Progenitor cell of endocrine pancreas (in vitro differentiated cells): ENCODE data around the gene F5. TPM values are rescaled to one million over a fixed set of nuclear protein-coding genes. Genes with fewer than 3 reads are reported as not detected.

Source experiments
- DNase-seq: peaks from one replicate; pipeline ENCODE4 v3.0.0; 2021; ENCODE audit warnings: low spot score; ENCODE audit not compliant: unreplicated experiment
- H3K27ac Mint-ChIP-seq: 2 replicates; pipeline ENCODE4 v1.8.0; 2021; ENCODE audit warnings: mild to moderate bottlenecking, moderate library complexity, mixed read lengths
- H3K27me3 Mint-ChIP-seq: 2 replicates; pipeline ENCODE4 v1.8.0; 2021; ENCODE audit warnings: mixed read lengths
- H3K36me3 Mint-ChIP-seq: 2 replicates; pipeline ENCODE4 v1.8.0; 2022; ENCODE audit warnings: mixed read lengths; ENCODE audit not compliant: insufficient read depth
- H3K4me1 Mint-ChIP-seq: 2 replicates; pipeline ENCODE4 v1.8.0; 2021; ENCODE audit warnings: low read depth, mixed read lengths
- H3K4me3 Mint-ChIP-seq: 2 replicates; pipeline ENCODE4 v1.8.0; 2021; ENCODE audit warnings: low read depth, mild to moderate bottlenecking, moderate library complexity, mixed read lengths
- H3K9me3 Mint-ChIP-seq: 2 replicates; pipeline ENCODE4 v1.8.0; 2021; ENCODE audit warnings: low read depth, mixed read lengths
- total RNA-seq: library from RNA; stranded (reverse); gene quantifications from 2 replicates; pipeline ENCODE4 v1.2.1, GENCODE V29; 2021
- TF ChIP-seq, protein P1 (sequence below): fragments of 200-600 bp; sonication (generic); IDR thresholded peaks from one replicate; pipeline ENCODE4 v1.5.0; 2021; ENCODE audit warnings: antibody characterized with exemption, mild to moderate bottlenecking; ENCODE audit not compliant: unreplicated experiment

F5 gene
- total RNA-seq, 1 donor from 2014 or later = 2.9 TPM

DNA sequence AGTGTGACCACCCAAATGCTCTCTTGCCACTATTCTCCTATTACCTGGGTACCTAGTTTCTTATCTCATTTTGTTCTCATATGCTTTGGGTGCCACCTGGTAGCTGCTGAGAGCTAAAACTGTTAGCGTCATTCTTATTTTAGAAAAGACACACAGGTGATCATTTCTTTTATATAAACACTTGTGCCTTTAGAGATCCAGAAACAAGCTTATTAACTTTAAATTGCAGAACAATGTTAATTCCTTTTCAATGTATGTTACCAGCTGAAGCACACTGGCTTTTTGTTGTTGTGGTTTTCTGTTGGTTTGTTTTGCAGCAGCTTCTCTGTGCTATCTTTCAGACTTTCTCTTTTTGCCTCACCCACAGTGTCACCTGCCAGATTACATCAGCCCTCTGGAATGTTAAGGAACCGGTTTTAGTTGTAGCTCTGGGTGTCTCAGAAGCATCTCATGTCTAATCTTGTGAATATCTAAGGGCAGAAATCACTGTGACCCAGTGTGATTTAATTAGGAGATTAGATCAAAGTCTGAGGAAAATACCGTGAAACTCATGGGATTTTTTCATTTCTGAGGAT, 57.1 kb downstream of the F5 start:
- H3K4me1 Mint-ChIP-seq = peaks cover 38% of the 10 kb centered on the region
- peak overlapping the region; percentile 97 for H3K27ac Mint-ChIP-seq
- H3K36me3 Mint-ChIP-seq = no peaks in the 10 kb centered on the region
- peak; percentile 25 for DNase-seq
- no peaks in the 10 kb centered on the region for H3K27me3 Mint-ChIP-seq
- H3K9me3 Mint-ChIP-seq = peaks cover 6% of the 10 kb centered on the region
- H3K4me3 Mint-ChIP-seq = peak overlapping the region; percentile 6
- TF ChIP-seq, protein P1, sequence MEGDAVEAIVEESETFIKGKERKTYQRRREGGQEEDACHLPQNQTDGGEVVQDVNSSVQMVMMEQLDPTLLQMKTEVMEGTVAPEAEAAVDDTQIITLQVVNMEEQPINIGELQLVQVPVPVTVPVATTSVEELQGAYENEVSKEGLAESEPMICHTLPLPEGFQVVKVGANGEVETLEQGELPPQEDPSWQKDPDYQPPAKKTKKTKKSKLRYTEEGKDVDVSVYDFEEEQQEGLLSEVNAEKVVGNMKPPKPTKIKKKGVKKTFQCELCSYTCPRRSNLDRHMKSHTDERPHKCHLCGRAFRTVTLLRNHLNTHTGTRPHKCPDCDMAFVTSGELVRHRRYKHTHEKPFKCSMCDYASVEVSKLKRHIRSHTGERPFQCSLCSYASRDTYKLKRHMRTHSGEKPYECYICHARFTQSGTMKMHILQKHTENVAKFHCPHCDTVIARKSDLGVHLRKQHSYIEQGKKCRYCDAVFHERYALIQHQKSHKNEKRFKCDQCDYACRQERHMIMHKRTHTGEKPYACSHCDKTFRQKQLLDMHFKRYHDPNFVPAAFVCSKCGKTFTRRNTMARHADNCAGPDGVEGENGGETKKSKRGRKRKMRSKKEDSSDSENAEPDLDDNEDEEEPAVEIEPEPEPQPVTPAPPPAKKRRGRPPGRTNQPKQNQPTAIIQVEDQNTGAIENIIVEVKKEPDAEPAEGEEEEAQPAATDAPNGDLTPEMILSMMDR = no peak

DNA sequence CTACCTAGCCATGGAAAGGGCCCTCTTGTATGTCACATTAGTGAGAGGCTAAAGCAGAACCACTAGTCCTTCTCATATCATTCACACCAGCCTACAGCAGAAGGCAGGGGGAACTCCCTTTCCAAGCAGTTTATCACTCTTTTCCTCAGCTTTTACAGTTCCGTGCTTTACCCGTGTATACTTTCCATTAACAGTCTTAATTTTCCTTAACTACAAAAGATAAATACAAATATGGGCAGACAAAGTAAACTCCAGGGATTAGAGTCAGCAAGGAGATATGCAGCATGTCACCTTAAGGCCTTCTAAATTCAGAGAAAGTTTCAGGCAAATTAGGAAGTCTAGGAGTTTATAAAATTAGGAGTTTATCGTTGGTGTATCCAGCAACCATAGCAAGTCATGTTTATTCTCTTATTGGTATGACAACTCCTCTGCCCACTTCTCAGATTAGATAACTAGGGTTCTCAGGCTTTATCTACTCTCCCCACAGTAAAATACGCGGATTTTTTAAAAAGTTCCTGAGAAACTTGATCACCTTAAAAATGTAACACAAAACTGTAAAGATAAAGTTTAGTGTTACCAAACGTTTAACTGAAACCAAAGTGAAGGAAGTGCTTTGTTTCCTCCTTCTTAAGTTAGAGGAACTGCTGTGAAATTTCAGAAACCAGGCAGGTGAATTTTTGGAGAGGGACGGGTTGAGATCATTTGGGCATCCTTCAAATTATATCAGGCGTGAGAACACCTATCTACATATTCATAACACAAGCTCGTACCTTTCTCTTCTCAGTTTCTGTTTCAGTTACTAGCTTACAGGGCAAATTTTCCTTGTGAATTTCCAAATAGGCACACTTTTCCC, 57.8 kb downstream of the F5 start:
- H3K4me1 Mint-ChIP-seq = peaks cover 38% of the 10 kb centered on the region
- DNase-seq = no peak
- H3K4me3 Mint-ChIP-seq = peak overlapping the region; percentile 6
- H3K27me3 Mint-ChIP-seq = no peaks in the 10 kb centered on the region
- no peaks in the 10 kb centered on the region for H3K36me3 Mint-ChIP-seq
- peak overlapping the region; percentile 97 for H3K27ac Mint-ChIP-seq
- H3K9me3 Mint-ChIP-seq = peaks cover 3% of the 10 kb centered on the region
- TF ChIP-seq, protein P1 = no peak

DNA sequence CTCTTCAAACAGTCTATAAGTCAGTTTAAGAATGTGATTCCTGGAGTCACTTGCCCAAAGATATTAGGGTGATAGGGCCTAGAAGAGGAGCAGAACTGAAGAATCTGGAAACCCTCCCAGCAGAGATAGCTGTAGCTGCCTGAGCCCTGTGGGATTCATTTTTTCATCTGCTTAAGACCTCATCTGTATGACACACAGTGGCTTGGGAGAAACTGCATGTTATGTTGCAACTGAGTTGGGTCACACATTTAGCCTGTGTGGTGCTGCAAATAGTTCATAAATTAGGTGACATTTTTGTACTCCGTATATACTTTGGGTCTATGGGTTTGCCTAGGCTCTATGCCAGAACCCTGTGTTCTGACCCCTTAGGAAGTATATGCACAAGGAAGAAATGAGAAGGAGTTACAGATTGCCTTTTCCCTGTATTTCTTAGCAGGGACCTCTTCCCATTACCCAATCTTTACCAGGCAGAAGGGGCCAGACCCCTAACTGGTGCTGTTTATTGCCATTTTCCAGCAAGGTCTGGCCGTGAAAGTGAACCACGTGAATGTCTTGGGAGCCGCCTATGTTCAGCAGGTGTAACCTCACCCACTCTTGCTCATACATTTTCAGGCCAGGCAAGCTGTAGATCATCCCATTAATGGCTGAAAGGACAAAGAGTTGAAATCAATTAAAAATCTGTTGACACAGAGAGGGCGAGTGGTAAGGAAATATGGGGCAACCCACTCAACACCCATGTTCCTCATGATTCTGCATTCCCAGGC, 58.6 kb downstream of the F5 start:
- Mint-ChIP-seq H3K4me1 (peaks cover 38% of the 10 kb centered on the region), H3K27ac (peak overlapping the region; percentile 97), H3K36me3 (no peaks in the 10 kb centered on the region), H3K27me3 (no peaks in the 10 kb centered on the region), H3K4me3 (no peak overlapping the region), H3K9me3 (no peaks in the 10 kb centered on the region)
- TF ChIP-seq, protein P1 = no peak
- no peak for DNase-seq

DNA sequence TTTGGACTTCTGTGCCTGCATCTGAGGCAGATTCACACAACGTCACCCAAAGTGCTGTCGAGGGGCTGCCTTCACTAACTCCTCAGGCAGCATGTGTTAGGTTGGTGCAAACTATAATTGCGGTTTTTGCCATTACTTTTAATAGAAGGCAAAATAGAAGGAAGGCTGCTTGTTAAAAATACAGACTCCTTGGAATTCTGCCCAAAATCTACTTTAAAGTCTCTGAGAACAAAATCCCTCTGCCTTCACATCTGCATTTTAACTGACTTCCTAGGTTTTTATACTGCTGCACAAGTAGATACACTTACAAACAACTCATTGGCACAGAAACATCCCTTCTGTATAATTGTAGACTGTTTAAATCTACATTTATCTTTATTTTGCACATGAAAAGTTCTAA, 59.3 kb downstream of the F5 start:
- Mint-ChIP-seq H3K4me3 (no peak overlapping the region), H3K9me3 (no peaks in the 10 kb centered on the region), H3K4me1 (peaks cover 38% of the 10 kb centered on the region), H3K27ac (peak overlapping the region; percentile 31), H3K36me3 (no peaks in the 10 kb centered on the region), H3K27me3 (no peaks in the 10 kb centered on the region)
- no peak for DNase-seq
- TF ChIP-seq, protein P1 = no peak

DNA sequence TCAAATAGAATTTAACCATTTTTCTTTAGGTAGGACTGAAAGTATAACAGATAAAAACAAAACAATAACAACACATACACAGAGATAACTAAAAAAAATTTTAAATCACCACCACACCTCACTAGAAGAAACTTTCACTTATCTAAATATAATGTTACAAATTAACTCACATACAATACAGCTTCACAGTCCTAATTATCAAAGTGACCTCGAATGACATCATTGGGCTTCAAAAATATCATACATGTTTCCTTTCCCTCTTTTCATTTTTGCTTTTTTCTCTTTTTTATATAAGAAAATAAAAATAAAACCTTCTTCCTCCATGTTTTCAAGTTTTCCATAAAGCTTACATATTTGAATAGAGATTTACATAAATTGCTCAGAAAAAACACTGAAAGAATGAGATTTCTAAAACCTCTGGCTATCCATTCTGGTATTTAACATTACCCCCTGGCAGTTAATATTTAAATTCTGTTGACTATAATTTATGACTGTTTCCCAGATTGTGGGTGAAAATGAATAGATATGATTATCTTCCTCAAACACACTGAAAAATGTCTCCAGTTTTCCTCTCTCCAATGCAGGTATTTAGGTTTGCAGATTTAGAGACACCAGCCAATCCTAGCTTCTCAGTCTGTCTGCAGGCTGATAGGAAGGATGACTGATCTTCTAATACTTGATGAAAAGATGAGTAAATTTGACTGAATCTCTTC, 60.0 kb downstream of the F5 start:
- no peaks in the 10 kb centered on the region for H3K27me3 Mint-ChIP-seq
- peak overlapping the region; percentile 13 for H3K27ac Mint-ChIP-seq
- peaks cover 39% of the 10 kb centered on the region for H3K4me1 Mint-ChIP-seq
- H3K4me3 Mint-ChIP-seq = no peak overlapping the region
- TF ChIP-seq, protein P1 = no peak
- no peaks in the 10 kb centered on the region for H3K36me3 Mint-ChIP-seq
- no peak for DNase-seq
- H3K9me3 Mint-ChIP-seq = no peaks in the 10 kb centered on the region
